Stomach (tissue), 4 donors: ENCODE measurements around the gene BTBD9.

Experiments
- EP300 ChIP-seq: sonication (generic); formaldehyde crosslinking; IDR thresholded peaks from one replicate; pipeline ENCODE4 v1.6.1; 2017; ENCODE audit warnings: antibody characterized with exemption
- POLR2A ChIP-seq, 4 donors: fragments of 450-650 bp; IDR thresholded peaks; one replicate each; pipeline ENCODE4 v1.6.1; 2016; ENCODE audit warnings: antibody characterized with exemption in 4 of 4, control low read depth in 2 of 4, mild to moderate bottlenecking in 1 of 4, moderate library complexity in 1 of 4

DNA sequence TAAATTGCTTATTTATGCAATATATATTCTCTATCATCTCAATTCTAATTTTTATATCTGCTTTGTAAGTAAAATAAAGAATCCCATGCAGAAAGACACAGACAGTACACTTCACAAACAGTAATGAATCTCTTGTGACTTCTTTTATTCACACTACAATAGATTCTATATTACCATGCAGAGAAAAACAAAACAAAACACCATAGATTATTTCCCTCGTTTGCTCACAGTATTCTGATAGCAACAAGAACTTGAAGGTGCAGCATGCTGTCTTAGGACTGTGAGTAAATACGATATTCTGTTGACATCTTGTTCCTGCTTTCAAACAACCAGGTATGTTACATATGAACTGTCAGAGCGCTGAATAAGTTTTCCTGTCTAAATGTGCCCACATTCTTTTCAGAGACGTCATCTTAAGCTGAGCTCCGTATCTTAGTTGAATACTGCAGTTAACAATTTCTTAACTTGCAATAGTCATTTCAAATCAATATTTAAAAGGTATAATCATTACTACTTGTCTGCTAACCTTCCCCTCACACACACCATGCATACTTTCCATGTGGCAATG, 140.1 kb downstream of the BTBD9 start:
- TF ChIP-seq POLR2A (IDR thresholded peaks at IDR 0.05), result no peak
- no peak for TF ChIP-seq EP300
